Activated CD8-positive, alpha-beta memory T cell treated with anti-CD3 and anti-CD28 coated beads, Interleukin-2, amount 50 U/mL, for 1 hour (primary cell): ENCODE data around the gene MTRF1.

Source experiments
- DNase-seq: peaks from one replicate; pipeline ENCODE4 v3.0.0-alpha.2; 2020; ENCODE audit errors: extremely low read depth

The MTRF1 gene

DNA sequence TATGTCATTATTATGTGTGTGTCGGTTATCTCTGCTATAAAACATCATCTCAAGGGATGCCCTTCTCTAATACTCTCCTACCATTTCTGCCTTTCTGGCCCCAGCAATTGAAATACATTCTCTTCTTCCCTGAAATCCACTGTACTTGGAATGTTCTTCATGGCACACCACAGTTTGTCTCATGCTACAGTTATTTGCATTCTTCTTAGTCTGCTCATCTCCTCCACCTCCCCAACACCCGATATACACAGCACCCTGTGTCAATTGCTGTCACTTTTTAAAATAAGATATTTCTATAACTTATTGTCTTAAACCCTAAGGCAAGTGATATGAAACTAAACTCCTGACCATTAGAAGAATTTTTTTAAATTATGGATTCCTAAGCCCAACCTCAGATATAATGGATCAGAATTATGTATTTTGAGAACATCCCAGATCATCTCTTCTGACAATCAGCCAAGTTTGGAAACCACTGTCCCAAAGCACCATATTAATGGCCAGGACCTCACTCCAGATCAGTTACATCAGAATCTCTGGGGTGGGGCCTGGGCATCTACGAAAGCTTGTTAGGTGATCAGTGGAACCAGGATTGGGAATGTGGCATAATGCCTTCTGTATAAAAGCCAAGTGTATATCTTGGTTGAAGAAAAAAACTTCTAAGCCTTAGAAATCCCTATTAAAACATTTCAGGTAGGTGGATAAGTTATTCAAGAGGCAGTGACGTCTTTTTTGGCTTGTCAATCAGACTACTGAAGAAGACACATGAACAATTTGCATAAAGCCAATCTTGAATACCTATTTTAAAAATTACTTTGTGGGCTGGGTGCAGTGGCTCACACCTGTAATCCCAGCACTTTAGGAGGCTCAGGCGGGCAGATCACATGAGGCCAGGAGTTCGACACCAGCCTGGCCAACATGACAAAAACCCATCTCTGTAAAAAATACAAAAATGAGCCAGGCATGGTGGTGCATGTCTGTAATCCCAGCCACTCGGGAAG is 39.0 kb downstream of the MTRF1 start:
- DNase-seq, result no peak

DNA sequence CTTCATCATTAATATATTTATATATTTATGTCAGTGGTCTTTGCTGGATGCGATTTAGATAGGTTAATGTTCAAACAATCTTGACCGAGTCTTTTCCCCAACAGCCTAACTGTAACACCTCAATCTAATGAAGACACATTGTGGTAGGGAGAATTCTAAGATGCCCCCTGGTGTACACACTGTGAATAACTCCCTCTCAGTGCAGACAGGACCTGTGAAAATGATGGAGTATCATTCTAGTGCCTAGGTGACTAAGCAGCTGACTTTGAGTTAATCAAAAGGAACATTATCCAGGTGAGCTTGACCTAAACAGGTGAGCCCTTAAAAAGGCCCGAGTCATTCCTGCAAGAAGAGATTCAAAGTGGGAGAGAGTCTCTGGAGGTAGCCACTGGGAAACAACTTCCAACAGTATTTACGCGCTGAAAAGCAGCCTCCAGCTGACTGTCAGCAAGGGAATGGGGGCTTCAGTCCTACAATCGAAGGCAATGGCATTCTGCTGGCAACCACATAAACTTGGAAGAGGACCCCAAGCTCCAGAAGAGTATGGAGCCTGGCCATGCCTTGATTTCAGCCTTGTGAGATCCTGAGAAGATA is 41.0 kb downstream of the MTRF1 start:
- peak; percentile 4 for DNase-seq

DNA sequence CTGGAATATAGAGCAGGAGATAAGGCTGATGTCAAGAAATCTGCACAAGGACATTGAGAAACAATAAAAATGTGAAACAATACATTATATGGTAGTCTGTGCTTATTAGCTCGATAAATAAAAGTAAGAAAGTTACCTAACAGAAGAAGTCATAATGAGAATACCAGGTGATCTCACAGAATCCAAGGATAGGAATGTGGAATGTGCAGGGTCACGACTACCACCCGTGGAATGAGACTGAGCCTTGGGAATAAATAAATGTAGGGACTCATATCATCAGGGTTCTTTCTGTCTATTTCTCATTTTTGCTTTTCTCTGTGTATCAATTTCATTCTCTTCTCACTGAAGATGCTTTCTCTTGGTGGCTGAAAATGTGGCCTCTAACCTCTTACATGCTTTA is 43.0 kb downstream of the MTRF1 start:
- DNase-seq, result no peak

DNA sequence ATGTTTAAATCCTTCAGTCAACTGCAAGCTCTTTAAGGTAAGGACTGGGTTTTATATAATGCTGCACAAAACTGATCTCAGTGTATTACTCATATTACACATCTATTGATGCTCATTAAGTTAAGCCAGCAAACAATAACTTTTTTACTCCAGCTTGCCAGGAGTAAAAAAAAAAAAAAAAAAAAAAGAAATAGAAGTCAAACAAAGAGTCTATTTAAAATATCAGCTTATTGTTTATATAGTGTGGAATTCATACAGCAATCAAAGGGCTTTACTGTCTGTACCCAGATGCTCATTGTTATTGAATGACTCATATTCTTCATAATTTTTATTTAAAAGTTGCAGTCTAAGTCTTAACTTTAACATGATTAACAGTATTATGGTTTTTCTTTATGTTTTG is 47.2 kb downstream of the MTRF1 start:
- DNase-seq, result no peak

DNA sequence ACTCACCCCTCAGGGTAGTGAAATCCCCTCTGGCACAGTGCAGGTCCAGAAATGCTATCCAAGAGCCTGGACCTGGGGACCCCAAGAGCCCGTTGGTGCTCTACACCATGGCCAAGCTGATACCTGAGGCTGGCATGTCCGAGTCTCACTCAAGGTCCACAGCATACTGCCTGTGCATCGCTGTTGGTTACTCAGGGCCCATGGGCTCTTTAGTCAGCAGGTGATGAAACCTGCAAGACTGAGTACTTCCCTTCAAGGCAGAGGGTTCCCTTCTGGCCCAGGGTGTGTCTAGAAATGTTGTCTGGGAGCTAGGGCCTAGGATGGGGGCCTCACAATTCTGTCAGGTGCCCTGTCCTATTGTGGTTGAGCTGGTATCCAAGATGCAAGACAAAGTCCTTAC is 49.5 kb downstream of the MTRF1 start:
- no peak for DNase-seq

DNA sequence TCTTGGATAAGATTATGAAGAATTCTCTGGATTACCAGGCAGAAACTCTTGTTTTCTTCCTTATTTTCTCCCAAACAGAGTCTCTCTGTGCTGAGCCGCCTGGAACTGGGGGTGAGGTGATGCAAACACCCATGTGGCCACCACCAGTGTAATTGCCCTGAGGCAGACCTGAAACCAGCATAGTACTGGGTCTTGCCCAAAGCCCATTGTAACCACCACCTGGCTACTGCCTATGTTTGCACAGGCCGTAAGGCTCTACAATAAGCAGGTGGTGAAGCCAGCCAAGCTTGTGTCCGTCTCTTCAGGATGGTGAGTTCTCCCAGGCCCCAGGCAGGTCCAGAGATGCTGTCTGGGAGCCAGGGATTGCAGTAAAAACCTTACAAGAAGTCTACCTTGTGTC is 50.1 kb downstream of the MTRF1 start:
- DNase-seq, result no peak

DNA sequence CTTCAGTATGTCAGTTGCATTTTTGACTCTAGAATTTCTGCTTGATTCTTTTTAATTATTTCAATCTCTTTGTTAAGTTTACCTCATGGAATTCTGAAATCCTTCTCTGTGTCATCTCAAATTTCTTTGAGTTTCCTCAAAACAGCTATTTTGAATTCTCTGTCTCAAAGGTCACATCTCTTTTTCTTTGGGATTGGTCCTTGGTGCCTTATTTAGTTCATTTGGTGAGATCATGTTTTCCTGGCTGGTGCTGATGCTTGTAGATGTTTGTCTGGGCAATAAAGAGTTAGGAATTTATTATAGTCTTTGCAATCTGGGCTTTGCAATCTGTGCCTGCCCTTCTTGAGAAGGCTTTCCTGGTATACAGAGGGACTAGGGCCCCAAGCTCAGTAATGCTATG is 50.5 kb downstream of the MTRF1 start:
- no peak for DNase-seq

DNA sequence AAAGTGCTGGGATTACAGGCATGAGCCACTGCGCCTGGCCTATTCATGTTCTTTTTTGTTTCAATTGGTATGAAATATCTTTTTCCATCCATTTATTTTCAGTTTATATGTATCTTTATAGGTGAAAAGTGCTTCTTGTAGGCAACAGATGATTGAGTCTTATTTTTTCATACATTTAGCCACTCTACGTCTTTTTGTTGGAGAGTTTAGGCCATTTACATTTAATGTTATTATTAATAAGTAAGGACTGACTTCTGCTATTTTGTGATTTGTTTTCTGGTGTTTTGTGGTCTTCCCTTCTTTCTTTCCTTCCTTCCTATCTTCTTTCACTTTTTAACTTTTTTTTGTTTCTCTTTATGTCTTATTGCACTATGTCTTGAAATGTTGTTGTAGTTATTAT is 52.3 kb downstream of the MTRF1 start:
- no peak for DNase-seq

DNA sequence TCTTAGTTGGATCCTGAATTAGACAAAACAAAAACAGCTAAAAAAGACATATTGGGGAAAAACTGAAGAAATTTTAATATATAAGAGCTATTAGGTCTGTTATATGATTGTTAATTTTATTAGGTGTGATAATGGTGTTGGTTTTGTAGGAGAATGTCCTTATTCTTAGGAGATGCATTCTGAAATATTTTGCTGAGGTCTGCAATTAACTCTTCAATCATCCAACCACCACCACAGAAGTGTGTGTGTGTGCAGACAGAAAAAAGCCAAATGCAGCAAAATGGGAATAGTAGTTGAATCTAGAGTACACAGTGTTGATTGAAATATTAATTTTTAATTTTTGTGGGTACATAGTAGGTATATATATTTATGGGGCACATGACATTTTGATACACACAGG is 56.9 kb downstream of the MTRF1 start:
- no peak for DNase-seq

DNA sequence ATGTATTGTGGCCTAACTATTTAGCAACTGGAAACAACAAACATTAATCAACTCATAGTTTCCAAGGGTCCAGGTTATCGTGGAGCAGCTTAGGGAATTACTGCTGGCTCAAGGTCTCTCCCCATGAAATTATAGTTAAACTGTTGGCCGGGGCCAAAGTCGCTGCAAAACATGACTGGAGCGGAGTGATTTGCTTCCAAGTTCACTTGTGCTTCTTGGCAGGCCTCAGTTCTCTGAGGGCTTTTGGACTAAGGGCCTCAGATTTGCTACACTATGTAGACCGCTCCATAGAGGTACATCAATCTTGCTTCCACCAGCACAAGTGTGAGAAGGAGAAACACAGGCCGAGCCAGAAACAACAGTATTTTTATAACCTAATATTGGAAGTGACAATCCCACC is 59.6 kb downstream of the MTRF1 start:
- DNase-seq, result no peak

DNA sequence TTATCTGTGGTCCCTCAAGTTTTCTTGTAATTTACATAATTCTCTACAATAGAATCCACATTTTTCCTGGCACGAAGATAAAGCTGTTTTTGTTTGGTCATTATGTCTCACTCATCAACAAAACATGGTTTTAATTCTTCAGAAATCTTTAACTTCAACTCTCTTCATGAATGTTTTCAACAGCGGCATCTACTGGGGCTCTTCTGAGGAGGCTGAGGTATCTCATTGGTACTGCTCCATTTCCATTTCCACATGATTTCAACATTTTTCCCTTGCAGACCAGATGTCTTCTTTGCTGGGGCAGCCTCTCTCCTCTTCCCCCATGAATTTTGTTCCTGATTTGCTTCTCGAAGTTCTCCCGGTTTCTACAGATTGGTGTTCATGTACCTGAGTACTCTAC is 63.2 kb downstream of the MTRF1 start:
- no peak for DNase-seq

DNA sequence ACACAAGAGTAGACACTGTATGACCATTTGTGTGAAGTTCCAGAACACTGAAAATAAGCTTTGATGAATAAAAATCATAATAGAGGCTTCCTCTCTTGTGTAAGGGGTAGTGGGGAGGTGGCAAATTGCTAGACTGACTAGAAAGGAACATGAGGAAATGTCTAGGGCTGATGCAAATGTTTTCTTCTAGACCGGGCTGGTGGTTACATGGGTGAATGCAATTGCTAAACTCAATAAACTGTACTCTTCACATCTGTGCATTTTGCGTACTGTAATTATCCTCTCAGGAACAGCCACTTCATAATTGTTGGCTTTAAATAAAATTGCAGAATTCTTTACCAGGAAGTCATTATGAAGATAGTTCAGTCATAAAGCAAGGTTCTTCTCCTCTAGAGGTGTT is 63.9 kb downstream of the MTRF1 start:
- DNase-seq, result no peak

DNA sequence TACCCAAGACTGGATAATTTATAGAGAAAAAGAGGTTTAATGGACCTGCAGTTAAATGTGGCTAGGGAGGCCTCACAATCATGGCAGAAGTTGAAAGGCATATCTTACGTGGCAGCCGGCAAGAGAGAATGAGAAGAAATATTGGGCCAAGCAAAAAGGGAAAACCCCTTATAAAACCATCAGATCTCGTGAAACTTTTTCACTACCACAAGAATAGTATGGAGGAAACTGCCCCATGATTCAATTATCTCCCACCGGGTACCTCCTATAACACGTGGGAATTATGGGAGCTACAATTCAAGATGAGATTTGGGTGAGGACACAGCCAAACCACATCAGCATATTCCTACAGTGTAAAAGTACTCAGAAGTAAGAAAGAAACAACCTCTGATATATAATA is 64.3 kb downstream of the MTRF1 start:
- DNase-seq, result no peak

DNA sequence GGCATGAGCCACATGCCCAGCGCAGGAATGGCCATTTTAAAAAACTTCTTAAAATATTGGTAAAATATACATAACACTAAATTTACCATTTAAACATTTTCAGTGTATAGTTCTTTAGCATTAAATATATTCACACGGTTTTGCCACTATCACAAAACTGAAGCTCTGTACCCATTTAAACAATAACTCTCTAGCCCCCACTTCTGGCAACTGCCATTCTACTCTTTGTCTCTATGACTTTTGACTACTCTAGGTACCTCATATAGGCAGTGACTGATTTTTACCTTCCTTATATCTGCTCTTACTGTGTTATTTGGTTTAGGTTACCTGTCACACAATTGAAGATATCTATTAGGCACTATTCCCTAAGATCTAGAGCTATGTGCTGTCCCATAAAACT is 66.8 kb downstream of the MTRF1 start:
- DNase-seq, result no peak

DNA sequence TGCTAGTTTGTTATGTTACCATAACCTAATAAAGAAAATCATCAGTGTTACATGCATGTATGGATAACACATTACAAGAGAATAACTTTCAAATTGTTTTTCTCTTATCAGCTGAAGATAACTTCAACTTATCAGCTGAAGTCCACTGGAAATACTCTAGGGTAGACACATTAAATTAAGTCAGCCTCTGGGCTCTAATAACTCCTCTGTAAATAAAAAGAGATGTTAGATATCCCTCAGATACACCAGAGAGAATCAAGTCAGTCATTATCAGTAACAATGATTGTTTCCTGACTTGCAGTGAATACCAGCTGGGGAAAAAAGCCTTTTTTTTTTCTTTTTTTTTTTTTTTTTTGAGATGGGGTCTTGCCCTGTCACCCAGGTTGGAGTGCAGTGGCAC is 67.4 kb downstream of the MTRF1 start:
- no peak for DNase-seq

DNA sequence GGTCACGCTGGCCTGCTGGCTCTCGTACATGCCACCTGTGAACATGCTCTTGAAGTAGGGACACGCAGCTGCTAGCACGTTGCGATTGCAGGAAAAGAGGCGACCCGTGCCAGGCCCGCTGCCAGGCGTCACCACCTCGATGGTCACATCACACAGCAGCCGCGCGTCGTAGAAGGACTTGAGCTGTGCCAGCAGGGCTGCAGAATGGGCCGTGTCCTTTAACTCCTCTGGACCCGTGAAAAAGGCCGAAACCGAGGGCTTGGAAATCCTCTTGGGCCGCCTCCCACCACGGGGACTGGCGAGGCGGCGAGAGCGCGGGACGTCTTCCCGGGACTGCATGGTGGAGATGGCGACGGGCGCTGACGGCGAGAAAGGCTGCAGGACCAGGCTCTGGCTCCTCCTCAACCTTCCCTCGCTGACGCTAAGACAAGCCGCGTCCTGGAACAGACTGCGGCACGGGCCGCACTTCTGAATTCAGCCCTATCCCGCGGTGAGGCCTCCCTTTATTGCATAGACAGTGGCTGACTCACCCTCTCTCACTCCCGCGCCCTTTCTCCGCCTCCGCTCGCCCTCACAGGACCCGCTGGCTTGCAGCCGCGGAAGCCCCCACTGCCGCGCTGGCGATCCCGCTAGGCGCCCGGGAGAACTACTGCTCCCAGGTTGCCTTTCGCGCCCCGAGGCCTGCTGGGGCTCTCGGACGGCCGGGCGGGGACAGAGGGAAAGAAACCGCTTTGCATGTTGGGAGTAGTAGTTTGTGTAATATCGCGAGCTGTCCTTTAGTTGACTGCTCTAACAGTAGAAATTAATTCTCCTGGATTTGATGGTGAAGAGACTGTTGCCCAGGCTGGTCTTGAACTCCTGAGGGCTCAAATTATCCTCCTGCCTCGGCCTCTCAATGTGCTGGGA is 69.2 kb downstream of the MTRF1 start, which contains the start of gene KBTBD7:
Gene KBTBD7 (minus strand): TSS at position 651 of the 906 bp plus-strand sequence. CDS start 312 bp downstream, at position 339.
- peak; percentile 69 for DNase-seq

DNA sequence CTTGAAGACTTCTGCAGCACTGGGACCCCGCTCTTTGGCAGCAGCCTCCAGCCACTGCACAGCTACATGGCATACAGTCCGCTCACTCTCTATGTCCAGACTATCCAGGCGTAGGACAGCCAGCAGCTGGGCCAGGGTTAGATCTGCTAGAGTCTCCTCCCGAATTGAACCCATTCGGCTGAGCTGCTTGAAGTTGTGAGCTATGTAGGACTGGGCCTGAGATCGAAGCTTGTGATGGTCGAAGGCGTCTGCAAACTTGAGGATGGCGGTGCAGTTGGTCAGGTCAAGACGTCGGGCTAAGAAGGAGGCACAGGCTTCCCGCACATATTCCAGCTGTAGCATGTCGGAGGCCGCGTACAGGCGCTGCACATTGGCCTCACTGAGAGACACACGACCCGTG is 69.9 kb downstream of the MTRF1 start:
- no peak for DNase-seq

DNA sequence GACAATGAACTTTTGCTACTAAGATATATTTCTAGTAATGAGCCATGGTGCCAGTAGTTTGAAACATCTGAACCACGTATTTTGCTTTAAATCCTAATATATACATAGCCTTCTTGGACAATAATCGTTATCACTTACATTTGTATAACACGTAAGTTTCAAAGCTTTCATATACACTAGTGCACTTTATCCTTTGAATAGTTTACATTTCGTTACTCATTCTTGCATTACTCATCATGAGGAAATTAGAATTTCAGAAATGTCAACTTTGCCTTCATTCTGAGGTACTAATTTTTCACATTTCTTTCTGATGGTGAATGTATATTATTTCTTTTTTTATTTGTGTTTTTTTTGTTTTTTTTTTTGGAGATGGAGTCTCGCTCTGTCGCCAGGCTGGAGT is 74.8 kb downstream of the MTRF1 start:
- no peak for DNase-seq

DNA sequence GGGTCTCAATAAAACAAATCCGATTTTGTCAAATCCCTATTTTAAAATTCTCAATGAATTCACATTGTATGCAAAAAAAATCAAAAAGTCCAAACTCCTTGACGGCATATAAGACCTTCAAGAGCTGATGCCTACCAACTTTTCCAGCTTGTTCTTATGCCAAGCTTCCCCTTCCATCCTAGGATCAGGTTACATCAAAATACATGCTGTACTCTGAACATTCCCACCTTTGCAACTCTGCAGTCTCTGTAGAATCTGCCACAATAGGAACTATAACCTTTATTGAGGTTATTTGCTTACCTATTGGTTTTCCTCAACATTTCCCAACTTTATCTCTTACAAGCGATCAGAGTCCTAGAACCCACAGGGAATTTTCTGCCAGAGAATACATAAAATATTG is 76.9 kb downstream of the MTRF1 start:
- no peak for DNase-seq

DNA sequence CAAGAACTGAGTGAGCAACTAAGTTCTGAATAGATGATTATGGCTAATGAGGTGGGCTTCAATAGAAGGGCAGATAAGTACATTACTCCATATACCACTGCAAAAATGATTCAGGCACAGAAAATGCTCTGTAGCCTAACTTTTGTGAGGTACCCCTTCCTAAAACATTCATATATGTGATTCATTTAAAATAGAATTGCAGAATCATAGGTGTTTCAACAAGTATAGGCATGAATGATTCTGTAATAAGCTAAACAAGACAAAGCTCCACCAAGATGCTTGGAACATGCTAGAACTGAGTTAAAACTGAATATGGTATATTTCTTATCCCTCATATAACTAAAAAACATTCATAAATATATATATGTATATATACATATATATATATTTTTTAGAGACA is 81.1 kb downstream of the MTRF1 start:
- no peak for DNase-seq

DNA sequence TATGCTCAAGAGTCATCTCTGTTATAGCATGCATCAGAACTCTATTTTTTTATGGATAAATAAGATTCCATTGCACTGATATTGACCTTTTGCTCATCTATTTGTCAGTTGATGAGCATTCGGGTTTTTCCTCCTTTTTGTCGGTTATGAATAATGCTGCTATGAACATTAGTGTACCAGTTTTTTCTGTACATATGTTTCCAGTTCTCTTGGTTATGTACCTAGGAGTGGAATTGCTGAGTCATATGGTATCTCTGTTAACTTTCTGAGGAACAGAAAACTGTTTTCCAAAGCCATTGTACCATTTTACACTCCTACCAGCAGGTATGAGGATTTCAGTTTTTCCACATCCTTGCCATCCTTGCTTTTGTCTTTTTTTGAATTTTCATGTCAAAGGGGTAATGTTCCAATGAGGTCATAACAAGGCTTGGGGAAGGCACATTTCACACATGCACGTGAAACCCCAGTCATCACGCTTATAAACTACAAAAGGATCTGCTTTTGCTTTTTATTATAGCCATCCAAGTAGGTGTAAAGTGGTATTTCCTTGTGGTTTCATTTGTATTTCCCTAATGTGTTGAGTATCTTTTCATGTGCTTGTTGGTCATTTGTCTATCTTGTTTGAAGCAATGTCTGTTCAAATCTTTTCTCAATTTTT is 83.7 kb downstream of the MTRF1 start:
- DNase-seq, result no peak

DNA sequence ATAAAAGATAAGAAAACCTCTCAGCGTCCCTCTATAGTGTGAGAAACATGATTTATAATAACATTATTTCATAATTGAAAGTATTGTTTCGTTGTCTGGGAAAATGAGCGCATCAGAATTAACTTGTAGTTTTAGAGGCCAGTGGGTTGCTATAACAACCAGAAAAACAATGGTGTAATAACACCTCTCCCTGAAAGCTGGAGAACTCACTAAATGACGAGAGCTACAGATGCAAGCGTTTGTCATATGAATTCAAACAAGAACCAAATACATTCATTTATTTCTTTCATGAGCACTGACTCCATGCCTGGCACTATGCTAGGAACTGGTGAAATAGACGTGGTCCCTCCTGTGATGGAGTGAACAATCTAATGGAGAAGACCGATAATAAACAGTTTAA is 85.3 kb downstream of the MTRF1 start:
- no peak for DNase-seq
